Thyroid gland (tissue), 4 donors: ENCODE data around the gene ZNF454.

Source experiments
- CTCF ChIP-seq, 6 experiments: fragments of 200-600 bp in 3 of 6; fragments of 450-650 bp in 3 of 6; sonication (generic) in 3 of 6; IDR thresholded peaks; one replicate each; pipeline ENCODE4 v1.5.1; 2016 to 2019; ENCODE audit warnings: antibody characterized with exemption in 6 of 6, mild to moderate bottlenecking in 2 of 6, inconsistent platforms in 1 of 6, moderate library complexity in 1 of 6
- POLR2A ChIP-seq, 2 donors: fragments of 450-650 bp; IDR thresholded peaks; one replicate each; pipeline ENCODE4 v1.6.1; 2017; ENCODE audit warnings: antibody characterized with exemption in 2 of 2, mild to moderate bottlenecking in 2 of 2, moderate library complexity in 1 of 2

GRCh38 chr5:178997191-178997590, 56.2 kb downstream of the ZNF454 start:
- TF ChIP-seq CTCF (IDR thresholded peaks at IDR 0.05) (no peak), POLR2A (IDR thresholded peaks at IDR 0.05) (no peak)
